K562 (cell line): ENCODE measurements around the gene PSRC1. TPM values are rescaled to one million over a fixed set of nuclear protein-coding genes. Genes with fewer than 3 reads are reported as not detected.

ENCODE experiments used
- ATAC-seq: fragments of 200-7000 bp; cut with Tn5 transposase; 3 replicates; pipeline ENCODE4 v1.9.1; 2020; ENCODE audit warnings: moderate library complexity
- BruUV-seq: library from RNA; stranded (reverse); fragments of 400-500 nt; replicated peaks from 2 replicates; lab custom pipeline; 2021; lab: Mats Ljungman, UMichigan
- CTCF ChIA-PET: fragments of 300-600 bp; formaldehyde crosslinking; extraction: SDS; loops from one replicate; lab custom pipeline; 2021; ENCODE audit warnings: low intra/inter-chr PET ratio; lab: Yijun Ruan, JAX
- POLR2A ChIA-PET: fragments of 300-600, 350-650 bp; sonication (Branson Sonifier 250); formaldehyde crosslinking; extraction: SDS; loops from one replicate; lab custom pipeline; 2021; ENCODE audit warnings: antibody characterized with exemption, inconsistent platforms; lab: Yijun Ruan, JAX
- DNase-seq, 4 experiments: peaks; one replicate each; pipeline versions ENCODE4 v3.0.0 to v3.0.0-alpha.2; 2011 to 2018; ENCODE audit warnings: low spot score in 3 of 4, mixed read lengths in 3 of 4; ENCODE audit errors: extremely low read depth in 1 of 4
- FAIRE-seq: peaks from 2 replicates; lab custom pipeline; 2011; peaks lifted over from hg19 to GRCh38; lab: Jason Lieb, UNC
- H2AFZ ChIP-seq: 2 replicates; pipeline ENCODE4 v1.6.0; 2011; ENCODE audit warnings: low read depth, low read length, control low read depth, inconsistent platforms
- H3K27ac ChIP-seq: fragments of 200-600 bp; 3 replicates; pipeline ENCODE4 v1.8.0; 2011; ENCODE audit warnings: low read depth, mild to moderate bottlenecking, control low read depth, inconsistent platforms, low read length, moderate library complexity, mixed read lengths; ENCODE audit errors: extremely low read depth
- H3K27me3 ChIP-seq, 2 experiments: fragments of 300-600 bp in 1 of 2; 2 replicates in 1 of 2; 3 replicates in 1 of 2; pipeline versions ENCODE4 v1.6.0 to v1.8.0; 2011; ENCODE audit warnings: inconsistent platforms in 2 of 2, low read length in 2 of 2, mild to moderate bottlenecking in 1 of 2, mixed read lengths in 1 of 2, moderate library complexity in 1 of 2; ENCODE audit not compliant: control insufficient read depth in 2 of 2, insufficient read depth in 2 of 2
- H3K36me3 ChIP-seq: fragments of 300-600 bp; 3 replicates; pipeline ENCODE4 v1.8.0; 2011; ENCODE audit warnings: mild to moderate bottlenecking, low read length, inconsistent platforms; ENCODE audit not compliant: control insufficient read depth, insufficient read depth
- H3K4me1 ChIP-seq, 2 experiments: fragments of 200-600 bp in 1 of 2; replicated peaks in 1 of 2; 2 replicates in 1 of 2; 3 replicates in 1 of 2; pipeline versions ENCODE4 v1.5.1 to v1.8.0; 2011; ENCODE audit warnings: inconsistent platforms in 2 of 2, low read length in 2 of 2, mild to moderate bottlenecking in 1 of 2, mixed read lengths in 1 of 2, moderate library complexity in 1 of 2; ENCODE audit not compliant: control insufficient read depth in 2 of 2, insufficient read depth in 2 of 2
- H3K4me2 ChIP-seq: 2 replicates; pipeline ENCODE4 v1.6.1; 2011; ENCODE audit warnings: low read length, control low read depth, inconsistent platforms, mixed read lengths; ENCODE audit not compliant: insufficient read depth
- H3K4me3 ChIP-seq: fragments of 200-600 bp; sonication (generic), shearing (Covaris generic); 2 replicates; pipeline ENCODE4 v1.5.1; 2016; ENCODE audit warnings: control low read depth, inconsistent platforms
- H3K79me2 ChIP-seq: fragments of 200-600 bp; 3 replicates; pipeline ENCODE4 v1.8.0; 2011; ENCODE audit warnings: low read length, inconsistent platforms; ENCODE audit not compliant: control insufficient read depth, insufficient read depth
- H3K9ac ChIP-seq, 2 experiments: 2 replicates each; pipeline versions ENCODE4 v1.6.0 to v1.6.1; 2011; ENCODE audit warnings: low read depth in 2 of 2, low read length in 2 of 2, control low read depth in 1 of 2, inconsistent platforms in 1 of 2, mild to moderate bottlenecking in 1 of 2, mixed read lengths in 1 of 2; ENCODE audit not compliant: insufficient read depth in 1 of 2
- H3K9me1 ChIP-seq: one replicate; pipeline ENCODE4 v1.6.0; 2011; ENCODE audit warnings: inconsistent platforms, mild to moderate bottlenecking, low read length, moderate library complexity; ENCODE audit not compliant: control insufficient read depth, insufficient read depth
- H3K9me3 ChIP-seq: replicated peaks from 2 replicates; pipeline ENCODE4 v1.5.1; 2011; ENCODE audit warnings: low read depth, low read length, inconsistent platforms; ENCODE audit not compliant: control insufficient read depth, insufficient read depth
- H4K20me1 ChIP-seq: replicated peaks from 2 replicates; pipeline ENCODE4 v1.6.1; 2011; ENCODE audit warnings: low read length, inconsistent platforms, mixed read lengths; ENCODE audit not compliant: control insufficient read depth, insufficient read depth
- HMGN3 ChIP-seq: IDR thresholded peaks from 2 replicates; pipeline ENCODE4 v1.6.1; 2011; ENCODE audit warnings: borderline replicate concordance, low read depth, mild to moderate bottlenecking, mixed read lengths, low read length; ENCODE audit not compliant: insufficient read length; ENCODE audit errors: extremely low read depth
- NONO ChIP-seq, 2 experiments: fragments of 200-400 bp in 1 of 2; fragments of 450-650 bp in 1 of 2; formaldehyde crosslinking in 1 of 2; IDR thresholded peaks; 2 replicates each; pipeline ENCODE4 v1.6.1; 2017; ENCODE audit warnings: low read depth in 2 of 2, mild to moderate bottlenecking in 2 of 2, moderate library complexity in 2 of 2, low read length in 1 of 2
- PTBP1 ChIP-seq: fragments of 200-400 bp; formaldehyde crosslinking; IDR thresholded peaks from 2 replicates; pipeline ENCODE4 v1.6.1; 2017; ENCODE audit warnings: low read depth, low read length
- RBM14 ChIP-seq: fragments of 200-400 bp; formaldehyde crosslinking; IDR thresholded peaks from 2 replicates; pipeline ENCODE4 v1.6.1; 2018; ENCODE audit warnings: low read depth, mild to moderate bottlenecking, low read length, moderate library complexity, borderline replicate concordance; ENCODE audit not compliant: insufficient read depth
- SNAPC5 ChIP-seq: fragments of 250-450 bp; sonication (Bioruptor Pico); IDR thresholded peaks from 2 replicates; pipeline ENCODE4 v1.8.0; 2021; ENCODE audit warnings: moderate library complexity, mild to moderate bottlenecking, inconsistent platforms
- ZBTB8A ChIP-seq: fragments of 450-650 bp; IDR thresholded peaks from 2 replicates; pipeline ENCODE4 v1.6.1; 2018; ENCODE audit warnings: mild to moderate bottlenecking, moderate library complexity; ENCODE audit not compliant: partially characterized antibody
- ZNF212 ChIP-seq: fragments of 450-650 bp; formaldehyde crosslinking; IDR thresholded peaks from 2 replicates; pipeline ENCODE4 v1.4.0; 2020; ENCODE audit warnings: mild to moderate bottlenecking
- ZNF274 ChIP-seq: IDR thresholded peaks from 2 replicates; pipeline ENCODE4 v1.6.1; 2011; ENCODE audit warnings: low read depth, mild to moderate bottlenecking, low read length, moderate library complexity, borderline replicate concordance
- WGBS: fragments of 100-300 bp; shearing (Covaris generic); methylation state at CpG from one replicate; pipeline ENCODE4 v1.1.6; 2016; ENCODE audit warnings: low coverage, mixed read lengths; ENCODE audit not compliant: insufficient coverage; ENCODE audit errors: missing lambda C conversion rate; 5-methylcytosine and 5-hydroxymethylcytosine counted together
- in situ Hi-C: fragments of 300-500 bp; cut with MboI; formaldehyde crosslinking; loops from 4 replicates; pipeline ENCODE4 v1.15.0; 2018; ENCODE audit warnings: inconsistent platforms, mixed read lengths
- intact Hi-C: fragments of 100-400 bp; cut with micrococcal nuclease; formaldehyde crosslinking; loops from 2 replicates; pipeline ENCODE4 v1.14.2; 2022
- polyA plus RNA-seq, 8 experiments: library from polyadenylated mRNA; depleted of rRNA in 4 of 8; stranded (reverse) in 5 of 8; unstranded in 3 of 8; fragments of >200 nt; fragmentation: Nextera tagmentation in 2 of 8; fragmentation: Illumina TruSeq in 1 of 8; extraction: Ambion mirVana in 2 of 8; extraction: Trizol in 1 of 8; gene quantifications; 2 replicates each; pipeline versions ENCODE4 v1.2.1 to v1.2.3, GENCODE V29; 2011 to 2014; ENCODE audit warnings: inconsistent platforms in 1 of 8, missing spikeins in 1 of 8
- total RNA-seq, 7 experiments: library from RNA; depleted of rRNA in 6 of 7; stranded (reverse); fragments of >200 nt in 6 of 7; fragmentation: Illumina TruSeq in 2 of 7; extraction: Trizol in 2 of 7; gene quantifications; 2 replicates each; pipeline versions ENCODE4 v1.2.1 to v1.2.3, GENCODE V29; 2011 to 2021; ENCODE audit warnings: low replicate concordance in 1 of 7
- TF ChIP-seq, protein P1 (sequence below): sonication (generic); IDR thresholded peaks from 2 replicates; pipeline ENCODE4 v1.6.1; 2016
- TF ChIP-seq, protein P2 (sequence below), 3 experiments: IDR thresholded peaks in 2 of 3; conservative IDR thresholded peaks in 1 of 3; 2 replicates each; pipeline ENCODE4 v1.5.1; 2011 to 2012; ENCODE audit warnings: low read length in 3 of 3, mild to moderate bottlenecking in 3 of 3, control low read depth in 2 of 3, improper control_type of control experiment in 1 of 3, inconsistent platforms in 1 of 3, low read depth in 1 of 3, mixed read lengths in 1 of 3, moderate library complexity in 1 of 3; ENCODE audit not compliant: insufficient read depth in 2 of 3

PSRC1 gene
- total and polyA plus RNA-seq, 9 of the 15 experiments (the other 6 are each of a cell fraction or from before 2014, with no cell fraction given), result 6.5 to 65.2 (median 39.3) TPM

- TF ChIP-seq SNAPC5 (CRISPR knock-in tag), result no peak
Measured at GRCh38 chr1:109273570-109274288, 9.2 kb downstream of the PSRC1 start (continued).

DNA sequence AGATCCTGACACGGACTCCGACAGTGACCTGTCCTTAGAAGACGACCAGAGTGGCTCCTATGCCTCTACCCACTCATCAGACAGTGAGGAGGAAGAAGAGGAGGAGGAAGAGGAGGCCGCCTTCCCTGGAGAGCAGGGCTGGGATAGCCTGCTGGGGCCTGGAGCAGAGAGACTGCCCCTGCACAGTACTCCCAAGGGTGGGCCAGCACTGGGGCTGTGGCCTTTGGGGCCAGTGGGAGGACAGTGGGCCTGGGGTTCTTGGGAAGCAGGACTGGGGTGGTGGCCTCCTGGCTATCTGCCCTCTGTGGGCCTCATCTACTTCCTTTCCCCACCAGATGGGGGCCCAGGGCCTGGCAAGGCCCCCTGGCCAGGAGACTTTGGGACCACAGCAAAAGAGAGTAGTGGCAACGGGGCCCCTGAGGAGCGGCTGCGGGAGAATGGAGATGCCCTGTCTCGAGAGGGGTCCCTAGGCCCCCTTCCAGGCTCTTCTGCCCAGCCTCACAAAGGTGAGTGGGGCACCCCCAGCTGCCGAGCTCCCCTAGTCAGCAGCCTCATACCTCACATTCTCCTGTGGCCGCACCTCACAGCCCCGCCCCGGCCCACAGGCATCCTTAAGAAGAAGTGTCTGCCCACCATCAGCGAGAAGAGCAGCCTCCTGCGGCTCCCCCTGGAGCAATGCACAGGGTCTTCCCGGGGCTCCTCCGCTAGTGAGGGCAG, 10.0 kb downstream of the PSRC1 start:
- no peak for TF ChIP-seq ZNF274
- TF ChIP-seq, protein P1, sequence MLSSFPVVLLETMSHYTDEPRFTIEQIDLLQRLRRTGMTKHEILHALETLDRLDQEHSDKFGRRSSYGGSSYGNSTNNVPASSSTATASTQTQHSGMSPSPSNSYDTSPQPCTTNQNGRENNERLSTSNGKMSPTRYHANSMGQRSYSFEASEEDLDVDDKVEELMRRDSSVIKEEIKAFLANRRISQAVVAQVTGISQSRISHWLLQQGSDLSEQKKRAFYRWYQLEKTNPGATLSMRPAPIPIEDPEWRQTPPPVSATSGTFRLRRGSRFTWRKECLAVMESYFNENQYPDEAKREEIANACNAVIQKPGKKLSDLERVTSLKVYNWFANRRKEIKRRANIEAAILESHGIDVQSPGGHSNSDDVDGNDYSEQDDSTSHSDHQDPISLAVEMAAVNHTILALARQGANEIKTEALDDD, result no peak
- no peak for TF ChIP-seq ZBTB8A
- no peak for TF ChIP-seq ZNF212 (CRISPR knock-in tag)
- 0 out of 2 replicates have a peak, but pooled peaks have one; percentile 33 for TF ChIP-seq RBM14
- no peak for TF ChIP-seq HMGN3
- TF ChIP-seq PTBP1, result no peak
- TF ChIP-seq, protein P2, sequence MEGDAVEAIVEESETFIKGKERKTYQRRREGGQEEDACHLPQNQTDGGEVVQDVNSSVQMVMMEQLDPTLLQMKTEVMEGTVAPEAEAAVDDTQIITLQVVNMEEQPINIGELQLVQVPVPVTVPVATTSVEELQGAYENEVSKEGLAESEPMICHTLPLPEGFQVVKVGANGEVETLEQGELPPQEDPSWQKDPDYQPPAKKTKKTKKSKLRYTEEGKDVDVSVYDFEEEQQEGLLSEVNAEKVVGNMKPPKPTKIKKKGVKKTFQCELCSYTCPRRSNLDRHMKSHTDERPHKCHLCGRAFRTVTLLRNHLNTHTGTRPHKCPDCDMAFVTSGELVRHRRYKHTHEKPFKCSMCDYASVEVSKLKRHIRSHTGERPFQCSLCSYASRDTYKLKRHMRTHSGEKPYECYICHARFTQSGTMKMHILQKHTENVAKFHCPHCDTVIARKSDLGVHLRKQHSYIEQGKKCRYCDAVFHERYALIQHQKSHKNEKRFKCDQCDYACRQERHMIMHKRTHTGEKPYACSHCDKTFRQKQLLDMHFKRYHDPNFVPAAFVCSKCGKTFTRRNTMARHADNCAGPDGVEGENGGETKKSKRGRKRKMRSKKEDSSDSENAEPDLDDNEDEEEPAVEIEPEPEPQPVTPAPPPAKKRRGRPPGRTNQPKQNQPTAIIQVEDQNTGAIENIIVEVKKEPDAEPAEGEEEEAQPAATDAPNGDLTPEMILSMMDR (IDR thresholded peaks at IDR 0.05 in 2 of 3, conservative IDR thresholded peaks at IDR 0.05 in 1 of 3; ENCODE audit: insufficient read depth in 2 of 3, low read depth in 1 of 3, low read length in 3 of 3), result 0 out of 6 replicates have a peak, but pooled peaks of 2 of the 3 experiments have one; percentile 3 to 10
- no peak for TF ChIP-seq NONO (IDR thresholded peaks at IDR 0.05; ENCODE audit: low read depth in 2 of 2, low read length in 1 of 2)
- H3K36me3 ChIP-seq, result peaks cover 41% of the 10 kb centered on the region; the same call in 2 of the 3 replicates
- no peak overlapping the region for H3K4me2 ChIP-seq
- H4K20me1 ChIP-seq, result 0 out of 2 replicates have a peak, but pooled peaks cover 4% of the 10 kb centered on the region
- ATAC-seq, result no peak
- H3K4me1 ChIP-seq, result peaks cover 36 to 70% of the 10 kb centered on the region in 2 experiments
- no peak for FAIRE-seq
- in situ Hi-C loops, result no loop called here
- no peak for DNase-seq
- peak overlapping the region in 1 of 2 experiments; percentile 76; a peak in 2 of 4 replicates for H3K9ac ChIP-seq
- CTCF ChIA-PET, result interaction anchor here (0.5 to 1.1 kb wide), 2 partner anchors 10 to 1787 kb away, joined by 3 to 5 read pairs; no protein-coding TSS in a partner anchor
- H2AFZ ChIP-seq, result no peak overlapping the region
- POLR2A ChIA-PET, result no interaction called here
- no peak overlapping the region for H3K4me3 ChIP-seq
- no peak overlapping the region for H3K27ac ChIP-seq
- 0 out of 3 replicates have a peak, but pooled peaks cover 2% of the 10 kb centered on the region for H3K79me2 ChIP-seq
- WGBS, result 79% methylated on average over 13 of the region's 16 CpGs
- H3K9me1 ChIP-seq, result no peaks in the 10 kb centered on the region
- intact Hi-C loops, result no loop called here
- no TSS peak for BruUV-seq
- no peaks in the 10 kb centered on the region for H3K27me3 ChIP-seq
- no peaks in the 10 kb centered on the region for H3K9me3 ChIP-seq
